ENCODE data around the gene SEMA7A. TPM values are rescaled to one million over a fixed set of nuclear protein-coding genes. Genes with fewer than 3 reads are reported as not detected.

SEMA7A gene
- polyA plus RNA-seq, 1 of the 3 experiments (the other 2 are of a cell fraction) = 1.3 TPM

- peaks cover 28% of the 10 kb centered on the region for H3K79me2 ChIP-seq (ENCODE audit: insufficient read depth)
- H3F3A ChIP-seq (replicated peaks; ENCODE audit: insufficient read depth) = peaks cover 4% of the 10 kb centered on the region
- H3K27ac ChIP-seq (ENCODE audit: low read depth in 2 of 2, low read length in 1 of 2) = peak overlapping the region; percentile 66 to 73; a peak in 3 of 4 replicates
- POLR2A ChIA-PET = interaction anchor here (1.3 to 1.7 kb wide), 3 partner anchors 79 to 152 kb away, joined by 4 to 5 read pairs (median 5); partner anchors contain the start of gene ARID3B
- CTCF ChIA-PET = interaction anchor here (1.0 to 36.5 kb wide), 8 partner anchors 8 to 170 kb away, joined by 3 to 779 read pairs (median 5); partner anchors contain the start of genes ARID3B and CYP11A1
- no peak for TF ChIP-seq MEF2A (IDR thresholded peaks at IDR 0.05; ENCODE audit: borderline replicate concordance, low read depth)
- no peak for TF ChIP-seq FOXJ3 (CRISPR knock-in tag; IDR thresholded peaks at IDR 0.05)
- TF ChIP-seq NFIC (IDR thresholded peaks at IDR 0.05; ENCODE audit: borderline replicate concordance) = no peak
- TF ChIP-seq TEAD4 (IDR thresholded peaks at IDR 0.05; ENCODE audit: borderline replicate concordance, insufficient read depth) = no peak
- no peak for TF ChIP-seq ELF1 (IDR thresholded peaks at IDR 0.05)
- no peak for TF ChIP-seq GABPA (IDR thresholded peaks at IDR 0.05; ENCODE audit: low read depth)
- TF ChIP-seq ZBTB33 (IDR thresholded peaks at IDR 0.05; ENCODE audit: borderline replicate concordance, low read depth) = no peak
- TF ChIP-seq RFX5 (IDR thresholded peaks at IDR 0.05; ENCODE audit: low read length) = no peak
- TF ChIP-seq CTCF (IDR thresholded peaks at IDR 0.05) = no peak
- no peak for TF ChIP-seq RXRA (IDR thresholded peaks at IDR 0.05; ENCODE audit: borderline replicate concordance, low read depth)
- TF ChIP-seq YY1 (IDR thresholded peaks at IDR 0.05; ENCODE audit: low read depth) = no peak
- no peak for TF ChIP-seq MAX (IDR thresholded peaks at IDR 0.05; ENCODE audit: low read depth)
- TF ChIP-seq RCOR1 (IDR thresholded peaks at IDR 0.05; ENCODE audit: low read length) = no peak
- TF ChIP-seq JUND (IDR thresholded peaks at IDR 0.05) = no peak
- TF ChIP-seq REST (IDR thresholded peaks at IDR 0.05; ENCODE audit: low read depth, low read length) = no peak
- no peak for TF ChIP-seq SIN3A (IDR thresholded peaks at IDR 0.05; ENCODE audit: borderline replicate concordance, low read depth, low read length)
- no peaks in the 10 kb centered on the region for H3K9me2 ChIP-seq
- peaks cover 0 to 6% of the 10 kb centered on the region in 2 experiments; a peak in 1 of 4 replicates for H3K4me1 ChIP-seq (ENCODE audit: control insufficient read depth in 1 of 2, insufficient read depth in 2 of 2, low read depth in 1 of 2, low read length in 1 of 2)
- peak overlapping the region; percentile 82 for H3K4me2 ChIP-seq
- peaks cover 6 to 11% of the 10 kb centered on the region in 2 experiments for H3K36me3 ChIP-seq (replicated peaks in 1 of 2; ENCODE audit: control insufficient read depth in 1 of 2, insufficient read depth in 2 of 2, low read length in 1 of 2)
- no peak for DNase-seq
- H2AFZ ChIP-seq (ENCODE audit: low read depth) = peak overlapping the region; percentile 83
- peak overlapping the region; percentile 77 to 78 for H3K4me3 ChIP-seq (ENCODE audit: low read depth in 2 of 2, low read length in 1 of 2)
- H3K9ac ChIP-seq = peak overlapping the region; percentile 69
- no peaks in the 10 kb centered on the region for H4K20me1 ChIP-seq (ENCODE audit: insufficient read depth)
- WGBS (ENCODE audit: low lambda C conversion rate) = 40% methylated on average over 8 of the region's 8 CpGs
- H3K27me3 ChIP-seq (ENCODE audit: insufficient read depth) = no peaks in the 10 kb centered on the region
- no peaks in the 10 kb centered on the region for H3K9me3 ChIP-seq
Observed at GRCh38 chr15:74461847-74462511, 28.2 kb upstream of the SEMA7A start.
